Activated CD8-positive, alpha-beta T cell treated with anti-CD3 and anti-CD28 coated beads, Interleukin-2, amount 10 ng/mL, durations not matched to agents 7 days and 5 days (primary cell): ENCODE results near the gene CLCNKA. TPM values are rescaled to one million over a fixed set of nuclear protein-coding genes. Genes with fewer than 3 reads are reported as not detected.

ENCODE experiments used
- ATAC-seq: fragments of 150-1000 bp; cut with Tn5 transposase; one replicate; pipeline ENCODE4 v1.10.0; 2021; ENCODE audit warnings: moderate library complexity
- CTCF ChIA-PET: fragments of 350-600 bp; sonication (Branson Sonifier 250); formaldehyde crosslinking; loops from one replicate; lab custom pipeline; 2021; ENCODE audit warnings: antibody characterized with exemption; lab: Charles Lee
- POLR2A ChIA-PET: fragments of 350-600 bp; sonication (Branson Sonifier 250); formaldehyde crosslinking; loops from one replicate; lab custom pipeline; 2021; ENCODE audit warnings: antibody characterized with exemption; lab: Charles Lee
- DNase-seq: peaks from one replicate; pipeline ENCODE4 v3.0.0-alpha.2; 2020
- H3K27ac Mint-ChIP-seq: one replicate; pipeline ENCODE4 v1.8.0; 2021; ENCODE audit warnings: mild to moderate bottlenecking, mixed read lengths
- H3K27me3 Mint-ChIP-seq: one replicate; pipeline ENCODE4 v1.8.0; 2021; ENCODE audit warnings: low read depth, mixed read lengths
- H3K36me3 Mint-ChIP-seq: one replicate; pipeline ENCODE4 v1.8.0; 2021; ENCODE audit warnings: low read depth, mixed read lengths
- H3K4me1 Mint-ChIP-seq: one replicate; pipeline ENCODE4 v1.8.0; 2021; ENCODE audit warnings: low read depth, mixed read lengths
- H3K4me3 Mint-ChIP-seq: one replicate; pipeline ENCODE4 v1.8.0; 2021; ENCODE audit warnings: mild to moderate bottlenecking, mixed read lengths
- H3K9me3 Mint-ChIP-seq: one replicate; pipeline ENCODE4 v1.8.0; 2022; ENCODE audit warnings: mixed read lengths; ENCODE audit not compliant: insufficient read depth
- total RNA-seq, 2 experiments: library from RNA; stranded (reverse); gene quantifications; one replicate each; pipeline ENCODE4 v1.2.3, GENCODE V29; 2021

Gene CLCNKA
- total RNA-seq, 2 experiments from 2014 or later = not detected

- Mint-ChIP-seq H3K4me1 (peaks cover 75% of the 10 kb centered on the region), H3K9me3 (no peaks in the 10 kb centered on the region), H3K36me3 (no peaks in the 10 kb centered on the region), H3K4me3 (no peak overlapping the region), H3K27me3 (peaks cover 8% of the 10 kb centered on the region), H3K27ac (peak overlapping the region; percentile 67)
- CTCF ChIA-PET = interaction anchor here (2.4 to 4.0 kb wide), 2 partner anchors 11 to 118 kb away, joined by 8 to 47 read pairs; no protein-coding TSS in a partner anchor
- POLR2A ChIA-PET = no interaction called here
- no peak for ATAC-seq
- DNase-seq = no peak
Measured at GRCh38 chr1:16068356-16069270, 46.8 kb downstream of the CLCNKA start.

DNA sequence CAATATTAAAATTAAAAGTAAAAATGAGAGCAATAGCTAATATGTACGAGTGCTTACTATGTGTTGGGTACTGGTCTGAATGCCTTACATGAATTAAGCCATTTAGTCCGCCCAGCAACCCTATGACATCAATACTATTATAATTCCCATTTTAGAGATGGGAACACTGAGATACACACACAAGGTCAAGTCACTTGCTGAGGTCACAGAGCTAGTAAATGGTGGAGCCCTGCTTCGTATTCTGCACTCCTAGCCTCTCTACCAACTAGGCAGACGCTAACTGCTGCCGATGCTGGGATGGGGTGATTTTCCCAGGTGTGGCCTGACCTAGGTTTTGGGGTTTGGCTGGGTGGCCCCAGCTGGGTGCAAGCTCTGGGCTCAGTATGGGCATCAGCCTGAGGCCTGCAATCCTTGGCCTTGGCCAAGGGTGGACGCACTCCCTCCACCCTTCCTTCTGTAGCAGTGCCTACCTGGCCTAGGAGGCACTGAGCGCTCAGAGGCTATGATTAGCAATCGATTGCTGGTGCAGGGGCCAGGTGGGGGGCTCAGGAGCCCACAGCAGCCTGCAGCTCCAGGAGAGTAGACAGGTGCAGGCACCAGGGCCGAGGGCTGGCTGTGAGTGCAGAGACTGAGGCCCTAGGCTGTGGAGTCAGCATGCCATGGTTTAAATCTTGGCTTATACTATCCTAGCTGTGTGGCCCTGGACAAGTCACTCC lies 49.0 kb downstream of the CLCNKA start:
- CTCF ChIA-PET = interaction anchor here (0.8 to 4.0 kb wide), 9 partner anchors 9 to 279 kb away, joined by 3 to 47 read pairs (median 5); no protein-coding TSS in a partner anchor
- POLR2A ChIA-PET = no interaction called here
- no peak overlapping the region for H3K4me3 Mint-ChIP-seq
- H3K4me1 Mint-ChIP-seq = peaks cover 64% of the 10 kb centered on the region
- no peaks in the 10 kb centered on the region for H3K9me3 Mint-ChIP-seq
- H3K27ac Mint-ChIP-seq = peak overlapping the region; percentile 14
- peaks cover 18% of the 10 kb centered on the region for H3K27me3 Mint-ChIP-seq
- H3K36me3 Mint-ChIP-seq = no peaks in the 10 kb centered on the region
- ATAC-seq = no peak
- no peak for DNase-seq

DNA sequence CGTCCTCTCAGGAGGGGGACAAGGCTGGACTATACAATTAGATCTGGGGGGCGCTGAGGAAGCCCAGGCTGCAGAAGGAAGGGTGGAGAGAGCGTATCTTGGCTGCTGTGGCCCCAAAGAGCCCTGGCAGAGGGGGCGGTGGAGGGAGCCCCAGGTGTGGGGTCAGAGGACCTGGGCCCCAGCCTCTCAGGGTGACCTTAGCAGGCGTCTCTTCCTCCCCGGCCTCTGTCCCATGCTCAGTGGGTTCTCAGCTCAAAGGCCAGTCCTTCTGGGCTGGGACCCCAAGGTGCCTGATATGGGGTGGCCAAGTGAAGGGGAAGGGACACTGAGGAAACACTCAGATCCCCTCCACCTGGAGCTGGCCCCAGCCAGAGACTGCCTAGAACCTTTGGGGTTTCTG lies 49.8 kb downstream of the CLCNKA start:
- H3K36me3 Mint-ChIP-seq = no peaks in the 10 kb centered on the region
- H3K9me3 Mint-ChIP-seq = no peaks in the 10 kb centered on the region
- CTCF ChIA-PET = interaction anchor here (1.1 to 1.5 kb wide), 3 partner anchors 11 to 256 kb away, joined by 3 to 4 read pairs (median 4); no protein-coding TSS in a partner anchor
- peaks cover 59% of the 10 kb centered on the region for H3K4me1 Mint-ChIP-seq
- H3K27me3 Mint-ChIP-seq = peaks cover 18% of the 10 kb centered on the region
- H3K4me3 Mint-ChIP-seq = no peak overlapping the region
- no peak for ATAC-seq
- no peak for DNase-seq
- H3K27ac Mint-ChIP-seq = no peak overlapping the region
- POLR2A ChIA-PET = no interaction called here

GRCh38 chr1:16072095-16072494 lies 50.3 kb downstream of the CLCNKA start:
- H3K4me1 Mint-ChIP-seq = peaks cover 58% of the 10 kb centered on the region
- peaks cover 18% of the 10 kb centered on the region for H3K27me3 Mint-ChIP-seq
- ChIA-PET POLR2A (interaction anchor here (0.6 kb wide), 1 partner anchor 145 kb away, joined by 3 read pairs; no protein-coding TSS in a partner anchor), CTCF (interaction anchor here (1.0 to 1.5 kb wide), 4 partner anchors 10 to 256 kb away, joined by 3 to 4 read pairs (median 4); no protein-coding TSS in a partner anchor)
- no peak overlapping the region for H3K27ac Mint-ChIP-seq
- ATAC-seq (no peak), DNase-seq (no peak)
- no peaks in the 10 kb centered on the region for H3K9me3 Mint-ChIP-seq
- no peak overlapping the region for H3K4me3 Mint-ChIP-seq
- no peaks in the 10 kb centered on the region for H3K36me3 Mint-ChIP-seq

GRCh38 chr1:16072616-16073484 lies 51.0 kb downstream of the CLCNKA start:
- no peaks in the 10 kb centered on the region for H3K36me3 Mint-ChIP-seq
- ATAC-seq (peak; percentile 37), DNase-seq (no peak)
- H3K27me3 Mint-ChIP-seq = peaks cover 18% of the 10 kb centered on the region
- peak overlapping the region; percentile 42 for H3K4me3 Mint-ChIP-seq
- no peaks in the 10 kb centered on the region for H3K9me3 Mint-ChIP-seq
- peaks cover 51% of the 10 kb centered on the region for H3K4me1 Mint-ChIP-seq
- CTCF ChIA-PET = interaction anchor here (1.0 to 2.0 kb wide), 12 partner anchors 10 to 295 kb away, joined by 3 to 10 read pairs (median 4); partner anchors contain the start of gene CPLANE2
- POLR2A ChIA-PET = interaction anchor here (0.6 kb wide), 1 partner anchor 145 kb away, joined by 3 read pairs; no protein-coding TSS in a partner anchor
- no peak overlapping the region for H3K27ac Mint-ChIP-seq

DNA sequence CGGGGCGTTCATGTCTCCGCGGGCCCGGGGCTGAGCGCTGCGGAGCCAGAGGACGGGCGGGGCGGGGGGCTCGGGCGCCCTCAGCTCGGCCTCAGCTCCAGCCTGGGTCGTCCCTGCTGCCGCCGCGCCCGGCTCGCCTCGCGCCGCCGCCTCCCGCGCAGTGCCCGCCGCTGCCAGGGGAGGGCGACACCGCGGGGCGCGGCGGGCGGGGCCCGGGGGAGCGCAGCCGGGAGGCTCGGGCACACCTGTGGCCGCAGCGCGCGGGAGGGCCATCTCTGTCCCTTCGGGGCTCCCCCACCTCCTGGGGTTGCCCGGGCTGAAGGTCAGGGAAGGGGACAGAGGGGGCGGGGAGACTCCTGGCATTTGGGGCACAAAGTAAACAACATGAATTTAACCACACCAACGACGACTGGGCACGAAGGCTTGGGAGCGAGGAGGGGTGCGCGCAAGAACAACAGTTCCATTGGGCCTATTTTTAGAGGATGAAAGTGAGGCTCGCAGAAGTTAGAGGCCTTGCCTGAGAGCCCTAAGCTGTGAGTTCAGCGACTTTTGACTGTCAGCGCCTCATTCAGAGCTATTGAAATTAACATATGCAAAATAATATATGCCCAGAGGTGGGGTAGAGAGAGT lies 51.8 kb downstream of the CLCNKA start, which contains the start of gene FAM131C:
Gene FAM131C (minus strand): TSS at position 162 of the 630 bp plus-strand sequence. CDS start 209 bp downstream, outside the sequence.
- ChIA-PET POLR2A (interaction anchor here (0.6 kb wide), 1 partner anchor 17 kb away, joined by 3 read pairs; no protein-coding TSS in a partner anchor), CTCF (interaction anchor here (0.8 to 2.0 kb wide), 11 partner anchors 9 to 296 kb away, joined by 3 to 10 read pairs (median 4); partner anchors contain the start of gene CPLANE2)
- Mint-ChIP-seq H3K27ac (peak within 1 kb of the TSS; percentile 48), H3K9me3 (no peaks in the 10 kb centered on the region), H3K27me3 (peaks cover 18% of the 10 kb centered on the region), H3K36me3 (no peaks in the 10 kb centered on the region), H3K4me1 (peaks cover 43% of the 10 kb centered on the region), H3K4me3 (peak within 1 kb of the TSS; percentile 73)
- ATAC-seq (peak; percentile 82), DNase-seq (peak; percentile 39)

- H3K27me3 Mint-ChIP-seq = peaks cover 18% of the 10 kb centered on the region
- ATAC-seq (no peak), DNase-seq (no peak)
- CTCF ChIA-PET = interaction anchor here (0.8 to 2.0 kb wide), 7 partner anchors 8 to 180 kb away, joined by 4 to 10 read pairs (median 4); partner anchors contain the start of gene CPLANE2
- no peaks in the 10 kb centered on the region for H3K9me3 Mint-ChIP-seq
- POLR2A ChIA-PET = no interaction called here
- no peaks in the 10 kb centered on the region for H3K36me3 Mint-ChIP-seq
- H3K4me1 Mint-ChIP-seq = peaks cover 43% of the 10 kb centered on the region
- no peak overlapping the region for H3K27ac Mint-ChIP-seq
- no peak overlapping the region for H3K4me3 Mint-ChIP-seq
Measured at GRCh38 chr1:16074217-16074616, 52.4 kb downstream of the CLCNKA start.

GRCh38 chr1:16075337-16076030 lies 53.6 kb downstream of the CLCNKA start:
- Mint-ChIP-seq H3K36me3 (no peaks in the 10 kb centered on the region), H3K4me3 (no peak overlapping the region), H3K9me3 (no peaks in the 10 kb centered on the region), H3K4me1 (peaks cover 35% of the 10 kb centered on the region), H3K27ac (no peak overlapping the region), H3K27me3 (peaks cover 18% of the 10 kb centered on the region)
- ATAC-seq (no peak), DNase-seq (no peak)
- ChIA-PET POLR2A (no interaction called here), CTCF (interaction anchor here (9.8 kb wide), 1 partner anchor 112 kb away, joined by 244 read pairs; no protein-coding TSS in a partner anchor)

DNA sequence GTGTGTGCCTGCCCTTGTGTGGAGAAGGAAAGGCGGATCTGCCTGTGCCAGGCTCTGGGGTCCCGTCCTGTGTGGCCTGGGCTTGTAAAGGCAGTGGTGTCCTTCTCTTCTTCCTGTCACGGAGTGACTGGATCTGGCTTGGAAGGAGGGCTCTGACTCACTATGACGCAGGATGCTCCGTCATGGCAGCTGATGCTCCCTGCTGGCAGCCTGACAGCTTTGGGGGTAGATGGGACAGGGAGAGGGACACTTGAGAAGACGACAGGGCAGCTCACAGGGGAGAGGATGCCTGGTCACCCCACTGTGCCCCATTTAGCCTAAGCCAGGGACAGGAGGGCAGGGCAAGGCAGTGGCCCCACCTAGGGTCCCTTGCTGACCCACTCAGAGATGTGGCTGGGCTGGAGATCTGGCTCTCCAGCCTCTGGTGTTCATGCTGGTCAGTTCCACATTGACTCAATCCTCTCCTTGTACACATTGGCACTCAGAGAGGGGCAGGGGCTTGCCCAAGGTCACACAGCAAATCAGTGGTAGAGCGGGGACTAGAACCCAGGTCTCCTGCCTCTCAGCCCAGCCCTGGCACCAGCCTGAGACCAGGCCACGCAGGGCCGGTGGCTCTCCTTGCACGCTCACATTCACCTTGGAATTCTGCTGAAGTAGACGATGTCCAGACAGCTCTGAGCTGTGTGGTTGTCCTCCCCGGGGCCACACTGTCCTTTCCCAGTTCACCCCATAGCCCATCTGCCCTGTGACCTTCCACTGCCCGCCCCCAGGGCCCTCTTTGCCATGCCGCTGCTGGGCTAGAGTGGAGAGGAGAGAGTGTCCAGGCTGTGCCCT lies 54.4 kb downstream of the CLCNKA start:
- POLR2A ChIA-PET = no interaction called here
- Mint-ChIP-seq H3K9me3 (no peaks in the 10 kb centered on the region), H3K4me1 (peaks cover 27% of the 10 kb centered on the region), H3K27ac (no peak overlapping the region), H3K4me3 (no peak overlapping the region), H3K36me3 (no peaks in the 10 kb centered on the region), H3K27me3 (peaks cover 18% of the 10 kb centered on the region)
- DNase-seq (no peak), ATAC-seq (no peak)
- CTCF ChIA-PET = interaction anchor here (9.8 kb wide), 1 partner anchor 111 kb away, joined by 244 read pairs; no protein-coding TSS in a partner anchor
